HEK293 (cell line): ENCODE data around the gene C1orf21.

Experiments
- CTCF ChIA-PET: fragments of 350-600 bp; formaldehyde crosslinking; extraction: SDS; loops from one replicate; lab custom pipeline; 2021; ENCODE audit warnings: antibody characterized with exemption; lab: Yijun Ruan, JAX
- POLR2A ChIA-PET: fragments of 300-600 bp; formaldehyde crosslinking; extraction: SDS; loops from one replicate; lab custom pipeline; 2020; ENCODE audit warnings: antibody characterized with exemption, inconsistent platforms; lab: Yijun Ruan, JAX
- H3K27ac ChIP-seq: fragments of 200-500 bp; sonication (Bioruptor generic); 2 replicates; pipeline ENCODE4 v1.5.1; 2014; ENCODE audit warnings: low read depth, low read length, control low read depth, inconsistent platforms; ENCODE audit errors: extremely low read depth
- H3K36me3 ChIP-seq, 2 experiments: fragments of 200-500 bp in 1 of 2; sonication (Bioruptor generic) in 1 of 2; 1 replicate in 1 of 2; 2 replicates in 1 of 2; pipeline ENCODE4 v1.5.1; 2014 to 2017; ENCODE audit warnings: inconsistent platforms in 2 of 2, low read length in 2 of 2; ENCODE audit not compliant: control insufficient read depth in 2 of 2, insufficient read depth in 1 of 2
- H3K4me1 ChIP-seq: fragments of 200-500 bp; sonication (Bioruptor generic); 2 replicates; pipeline ENCODE4 v1.5.1; 2014; ENCODE audit warnings: mild to moderate bottlenecking, low read length, inconsistent platforms; ENCODE audit not compliant: control insufficient read depth, insufficient read depth
- H3K4me3 ChIP-seq: 2 replicates; pipeline ENCODE4 v1.5.1; 2011; ENCODE audit warnings: low read depth, mild to moderate bottlenecking, control low read depth, low read length, moderate library complexity
- H3K9me3 ChIP-seq: fragments of 200-500 bp; sonication (Bioruptor generic); 2 replicates; pipeline ENCODE4 v1.5.1; 2014; ENCODE audit warnings: low read depth, low read length, inconsistent platforms; ENCODE audit not compliant: control insufficient read depth, insufficient read depth
- BCL6B ChIP-seq: fragments of 450-650 bp; formaldehyde crosslinking; IDR thresholded peaks from 2 replicates; pipeline ENCODE4 v1.5.1; 2017; ENCODE audit warnings: missing biosample characterization, missing genetic modification characterization
- CTCF ChIP-seq: fragments of 450-650 bp; formaldehyde crosslinking; IDR thresholded peaks from 2 replicates; pipeline ENCODE4 v1.5.1; 2016; ENCODE audit warnings: missing biosample characterization, missing genetic modification characterization
- GLI4 ChIP-seq: fragments of 450-650 bp; formaldehyde crosslinking; IDR thresholded peaks from 2 replicates; pipeline ENCODE4 v1.5.1; 2016; ENCODE audit warnings: missing biosample characterization, missing genetic modification characterization
- GLIS1 ChIP-seq: fragments of 450-650 bp; formaldehyde crosslinking; IDR thresholded peaks from 2 replicates; pipeline ENCODE4 v1.5.1; 2016; ENCODE audit warnings: missing biosample characterization, missing genetic modification characterization
- KLF16 ChIP-seq: fragments of 450-650 bp; formaldehyde crosslinking; IDR thresholded peaks from 2 replicates; pipeline ENCODE4 v1.5.1; 2017; ENCODE audit warnings: missing biosample characterization, missing genetic modification characterization
- REPIN1 ChIP-seq: fragments of 450-650 bp; formaldehyde crosslinking; IDR thresholded peaks from 2 replicates; pipeline ENCODE4 v1.5.1; 2017; ENCODE audit warnings: missing biosample characterization, missing genetic modification characterization, low read depth
- SCRT2 ChIP-seq: fragments of 450-650 bp; formaldehyde crosslinking; IDR thresholded peaks from 2 replicates; pipeline ENCODE4 v1.5.1; 2016; ENCODE audit warnings: missing biosample characterization, missing genetic modification characterization
- SETDB1 ChIP-seq: IDR thresholded peaks from one replicate; pipeline ENCODE4 v1.6.1; 2017; ENCODE audit warnings: mild to moderate bottlenecking, low read length, moderate library complexity, mixed read lengths; ENCODE audit not compliant: insufficient read length
- ZBTB10 ChIP-seq: fragments of 450-650 bp; formaldehyde crosslinking; IDR thresholded peaks from 2 replicates; pipeline ENCODE4 v1.5.1; 2016; ENCODE audit warnings: missing biosample characterization, missing genetic modification characterization
- ZNF114 ChIP-seq: fragments of 450-650 bp; formaldehyde crosslinking; IDR thresholded peaks from 2 replicates; pipeline ENCODE4 v1.5.0; 2017; ENCODE audit warnings: missing biosample characterization, missing genetic modification characterization
- ZNF132 ChIP-seq: fragments of 450-650 bp; formaldehyde crosslinking; IDR thresholded peaks from 2 replicates; pipeline ENCODE4 v1.5.1; 2017; ENCODE audit warnings: missing biosample characterization, missing genetic modification characterization, borderline replicate concordance
- ZNF146 ChIP-seq: fragments of 450-650 bp; formaldehyde crosslinking; IDR thresholded peaks from 2 replicates; pipeline ENCODE4 v1.5.1; 2016; ENCODE audit warnings: missing biosample characterization, missing genetic modification characterization
- ZNF169 ChIP-seq: fragments of 450-650 bp; formaldehyde crosslinking; IDR thresholded peaks from 2 replicates; pipeline ENCODE4 v1.5.1; 2016; ENCODE audit warnings: missing biosample characterization, missing genetic modification characterization
- ZNF266 ChIP-seq: fragments of 450-650 bp; formaldehyde crosslinking; IDR thresholded peaks from 2 replicates; pipeline ENCODE4 v1.5.1; 2016; ENCODE audit warnings: missing biosample characterization, missing genetic modification characterization, low read depth
- ZNF280C ChIP-seq: fragments of 450-650 bp; formaldehyde crosslinking; IDR thresholded peaks from 2 replicates; pipeline ENCODE4 v1.5.1; 2016; ENCODE audit warnings: missing biosample characterization, missing genetic modification characterization
- ZNF416 ChIP-seq: fragments of 450-650 bp; formaldehyde crosslinking; IDR thresholded peaks from 2 replicates; pipeline ENCODE4 v1.5.1; 2016; ENCODE audit warnings: missing biosample characterization, missing genetic modification characterization
- ZNF548 ChIP-seq: fragments of 450-650 bp; formaldehyde crosslinking; IDR thresholded peaks from 2 replicates; pipeline ENCODE4 v1.5.1; 2016; ENCODE audit warnings: missing biosample characterization, missing genetic modification characterization
- ZNF747 ChIP-seq: fragments of 450-650 bp; formaldehyde crosslinking; IDR thresholded peaks from 2 replicates; pipeline ENCODE4 v1.5.1; 2016; ENCODE audit warnings: missing biosample characterization, missing genetic modification characterization
- ZNF76 ChIP-seq: fragments of 450-650 bp; formaldehyde crosslinking; IDR thresholded peaks from 2 replicates; pipeline ENCODE4; 2016; ENCODE audit warnings: low read depth, missing biosample characterization, missing genetic modification characterization, borderline replicate concordance

C1orf21 gene

GRCh38 chr1:184483101-184483683, 96.4 kb downstream of the C1orf21 start (continued):
- TF ChIP-seq ZNF280C (tag by site-specific recombination), result no peak
- no peak for TF ChIP-seq ZNF76 (tag by site-specific recombination)
- TF ChIP-seq ZNF114 (tag by site-specific recombination), result no peak
- no peak for TF ChIP-seq SETDB1
- TF ChIP-seq SCRT2 (tag by site-specific recombination), result no peak
- TF ChIP-seq ZNF416 (tag by site-specific recombination), result no peak
- no peak for TF ChIP-seq ZNF266

- no peak overlapping the region for H3K27ac ChIP-seq
- TF ChIP-seq GLIS1 (tag by site-specific recombination), result no peak
- TF ChIP-seq ZNF76 (tag by site-specific recombination), result no peak
- no peak for TF ChIP-seq KLF16
Measured at GRCh38 chr1:184485751-184486723, 99.2 kb downstream of the C1orf21 start.

GRCh38 chr1:184486761-184487445, 100.1 kb downstream of the C1orf21 start:
- ChIA-PET CTCF (interaction anchor here (0.6 kb wide), 1 partner anchor 42 kb away, joined by 3 read pairs; no protein-coding TSS in a partner anchor), POLR2A (no interaction called here)
- Histone ChIP-seq H3K4me1 (peaks cover 21% of the 10 kb centered on the region), H3K27ac (no peak overlapping the region), H3K4me3 (no peak overlapping the region), H3K36me3 (no peaks in the 10 kb centered on the region), H3K9me3 (no peaks in the 10 kb centered on the region)
- TF ChIP-seq ZNF548 (tag by site-specific recombination), result no peak
- TF ChIP-seq ZNF169 (tag by site-specific recombination), result no peak
- no peak for TF ChIP-seq BCL6B (tag by site-specific recombination)
- TF ChIP-seq ZNF747 (tag by site-specific recombination), result no peak
- TF ChIP-seq CTCF (tag by site-specific recombination), result no peak
- TF ChIP-seq ZNF132 (tag by site-specific recombination), result no peak
- TF ChIP-seq ZBTB10 (tag by site-specific recombination), result no peak
- TF ChIP-seq REPIN1 (tag by site-specific recombination), result no peak
- no peak for TF ChIP-seq ZNF146 (tag by site-specific recombination)
- TF ChIP-seq ZNF280C (tag by site-specific recombination), result no peak
- no peak for TF ChIP-seq GLI4 (tag by site-specific recombination)

More at GRCh38 chr1:184485751-184486723, 99.2 kb downstream of the C1orf21 start:
- Histone ChIP-seq H3K4me3 (no peak overlapping the region), H3K9me3 (no peaks in the 10 kb centered on the region), H3K36me3 (no peaks in the 10 kb centered on the region), H3K4me1 (peaks cover 15% of the 10 kb centered on the region; the same call in 1 of the 2 replicates)
- CTCF ChIA-PET, result interaction anchor here (0.6 kb wide), 1 partner anchor 41 kb away, joined by 3 read pairs; no protein-coding TSS in a partner anchor
- POLR2A ChIA-PET, result no interaction called here
